ENCODE data around the gene MKS1. TPM values are rescaled to one million over a fixed set of nuclear protein-coding genes. Genes with fewer than 3 reads are reported as not detected.

MKS1 gene
- total RNA-seq, 1 experiment from 2014 or later: 23.9 TPM

- ChIA-PET CTCF (interaction anchor here (0.6 kb wide), 2 partner anchors 30 to 1093 kb away, joined by 3 to 4 read pairs; no protein-coding TSS in a partner anchor), POLR2A (ENCODE audit: unreplicated experiment) (no interaction called here)
- Histone ChIP-seq H3K4me2 (ENCODE audit: low read length) (no peak overlapping the region), H3K27ac (ENCODE audit: low read length) (no peak overlapping the region), H3K9me3 (ENCODE audit: low read length) (no peaks in the 10 kb centered on the region), H4K20me1 (ENCODE audit: low read length) (no peaks in the 10 kb centered on the region), H2AFZ (ENCODE audit: low read length) (no peak overlapping the region), H3F3A (ENCODE audit: low read length, unreplicated experiment) (no peaks in the 10 kb centered on the region), H3K27me3 (ENCODE audit: low read length) (peaks cover 5% of the 10 kb centered on the region; the same call in 1 of the 2 replicates), H3K36me3 (ENCODE audit: low read depth, low read length) (no peaks in the 10 kb centered on the region), H3K79me2 (ENCODE audit: low read length) (no peaks in the 10 kb centered on the region), H3K9me2 (replicated peaks; ENCODE audit: low read length) (no peaks in the 10 kb centered on the region), H3K9ac (ENCODE audit: low read length) (no peak overlapping the region), H3K4me1 (ENCODE audit: insufficient read depth, low read length) (no peaks in the 10 kb centered on the region), H3K4me3 (ENCODE audit: low read length) (no peak overlapping the region)
- intact Hi-C loops (cut with micrococcal nuclease): no loop called here
- no TSS peak for BruUV-seq (replicated peaks)
- DNase-seq: no peak
- ATAC-seq: no peak
- TF ChIP-seq CTCF (conservative IDR thresholded peaks at IDR 0.05; ENCODE audit: low read depth, low read length) (no peak), EZH2phosphoT487 (IDR thresholded peaks at IDR 0.05; ENCODE audit: borderline replicate concordance, low read length) (no peak), EZH2 (IDR thresholded peaks at IDR 0.05; ENCODE audit: low read length, unreplicated experiment) (no peak)
These were observed 22.4 kb downstream of the MKS1 start for GRCh38 chr17:58196610-58197009.

GRCh38 chr17:58195518-58196123, 23.4 kb downstream of the MKS1 start:
- BruUV-seq (replicated peaks): no TSS peak
- H3K4me2 ChIP-seq (ENCODE audit: low read length): no peak overlapping the region
- no peaks in the 10 kb centered on the region for H3K9me2 ChIP-seq (replicated peaks; ENCODE audit: low read length)
- H4K20me1 ChIP-seq (ENCODE audit: low read length): no peaks in the 10 kb centered on the region
- DNase-seq: no peak
- POLR2A ChIA-PET (ENCODE audit: unreplicated experiment): no interaction called here
- TF ChIP-seq EZH2phosphoT487 (IDR thresholded peaks at IDR 0.05; ENCODE audit: borderline replicate concordance, low read length) (no peak), CTCF (conservative IDR thresholded peaks at IDR 0.05; ENCODE audit: low read depth, low read length) (no peak), EZH2 (IDR thresholded peaks at IDR 0.05; ENCODE audit: low read length, unreplicated experiment) (no peak)
- H3F3A ChIP-seq (ENCODE audit: low read length, unreplicated experiment): no peaks in the 10 kb centered on the region
- H3K79me2 ChIP-seq (ENCODE audit: low read length): no peaks in the 10 kb centered on the region
- no peaks in the 10 kb centered on the region for H3K36me3 ChIP-seq (ENCODE audit: low read depth, low read length)
- no peak for ATAC-seq
- no peak overlapping the region for H3K4me3 ChIP-seq (ENCODE audit: low read length)
- CTCF ChIA-PET: interaction anchor here (0.6 kb wide), 1 partner anchor 1092 kb away, joined by 4 read pairs; no protein-coding TSS in a partner anchor
- no peak overlapping the region for H3K9ac ChIP-seq (ENCODE audit: low read length)
- H3K4me1 ChIP-seq (ENCODE audit: insufficient read depth, low read length): no peaks in the 10 kb centered on the region
- no peak overlapping the region for H3K27ac ChIP-seq (ENCODE audit: low read length)
- peaks cover 5% of the 10 kb centered on the region; the same call in 1 of the 2 replicates for H3K27me3 ChIP-seq (ENCODE audit: low read length)
- H3K9me3 ChIP-seq (ENCODE audit: low read length): no peaks in the 10 kb centered on the region
- intact Hi-C loops (cut with micrococcal nuclease): no loop called here
- H2AFZ ChIP-seq (ENCODE audit: low read length): no peak overlapping the region

GRCh38 chr17:58193641-58194255, 25.3 kb downstream of the MKS1 start:
- ATAC-seq: no peak
- no peak overlapping the region for H3K27ac ChIP-seq (ENCODE audit: low read length)
- H3K4me3 ChIP-seq (ENCODE audit: low read length): no peak overlapping the region
- H3K9me3 ChIP-seq (ENCODE audit: low read length): no peaks in the 10 kb centered on the region
- H2AFZ ChIP-seq (ENCODE audit: low read length): no peak overlapping the region
- H3K27me3 ChIP-seq (ENCODE audit: low read length): peaks cover 5% of the 10 kb centered on the region; the same call in 1 of the 2 replicates
- no peak overlapping the region for H3K4me2 ChIP-seq (ENCODE audit: low read length)
- H3K9me2 ChIP-seq (replicated peaks; ENCODE audit: low read length): no peaks in the 10 kb centered on the region
- ChIA-PET CTCF (interaction anchor here (0.6 kb wide), 1 partner anchor 199 kb away, joined by 3 read pairs; no protein-coding TSS in a partner anchor), POLR2A (ENCODE audit: unreplicated experiment) (no interaction called here)
- no peaks in the 10 kb centered on the region for H3K79me2 ChIP-seq (ENCODE audit: low read length)
- no peak for DNase-seq
- no peaks in the 10 kb centered on the region for H3F3A ChIP-seq (ENCODE audit: low read length, unreplicated experiment)
- no TSS peak for BruUV-seq (replicated peaks)
- H4K20me1 ChIP-seq (ENCODE audit: low read length): no peaks in the 10 kb centered on the region
- intact Hi-C loops (cut with micrococcal nuclease): no loop called here
- no peak overlapping the region for H3K9ac ChIP-seq (ENCODE audit: low read length)
- H3K4me1 ChIP-seq (ENCODE audit: insufficient read depth, low read length): peaks cover 11% of the 10 kb centered on the region
- TF ChIP-seq EZH2 (IDR thresholded peaks at IDR 0.05; ENCODE audit: low read length, unreplicated experiment) (no peak), CTCF (conservative IDR thresholded peaks at IDR 0.05; ENCODE audit: low read depth, low read length) (peak; percentile 39; the same call in 1 of the 2 replicates), EZH2phosphoT487 (IDR thresholded peaks at IDR 0.05; ENCODE audit: borderline replicate concordance, low read length) (no peak)
- no peaks in the 10 kb centered on the region for H3K36me3 ChIP-seq (ENCODE audit: low read depth, low read length)
